Measurements from ENCODE around the gene HS1BP3.

HS1BP3 gene

GRCh38 chr2:20617081-20617575 is 33.8 kb downstream of the HS1BP3 start:
- in situ Hi-C loops (cut with HindIII; ENCODE audit: low pct_ligation_motif_present, low pct_unique_long_range_greater_than_20kb, low sequenced_read_pairs), result no loop called here

GRCh38 chr2:20616341-20616871 is 34.5 kb downstream of the HS1BP3 start:
- in situ Hi-C loops (cut with HindIII; ENCODE audit: low pct_ligation_motif_present, low pct_unique_long_range_greater_than_20kb, low sequenced_read_pairs), result no loop called here
- no peak for DNase-seq

More at GRCh38 chr2:20617081-20617575, 33.8 kb downstream of the HS1BP3 start:
- DNase-seq, result no peak

- in situ Hi-C loops (cut with HindIII; ENCODE audit: low pct_ligation_motif_present, low pct_unique_long_range_greater_than_20kb, low sequenced_read_pairs), result no loop called here
- DNase-seq, result no peak
Observed at GRCh38 chr2:20615466-20616241, 35.2 kb downstream of the HS1BP3 start.

GRCh38 chr2:20615068-20615465 is 35.8 kb downstream of the HS1BP3 start:
- no peak for DNase-seq
- in situ Hi-C loops (cut with HindIII; ENCODE audit: low pct_ligation_motif_present, low pct_unique_long_range_greater_than_20kb, low sequenced_read_pairs), result no loop called here

GRCh38 chr2:20614201-20615067 is 36.5 kb downstream of the HS1BP3 start:
- DNase-seq, result no peak
- in situ Hi-C loops (cut with HindIII; ENCODE audit: low pct_ligation_motif_present, low pct_unique_long_range_greater_than_20kb, low sequenced_read_pairs), result no loop called here

GRCh38 chr2:20612925-20613916 is 37.7 kb downstream of the HS1BP3 start:
- in situ Hi-C loops (cut with HindIII; ENCODE audit: low pct_ligation_motif_present, low pct_unique_long_range_greater_than_20kb, low sequenced_read_pairs), result no loop called here

GRCh38 chr2:20611844-20612356 is 39.0 kb downstream of the HS1BP3 start:
- DNase-seq, result no peak
- in situ Hi-C loops (cut with HindIII; ENCODE audit: low pct_ligation_motif_present, low pct_unique_long_range_greater_than_20kb, low sequenced_read_pairs), result no loop called here

More at GRCh38 chr2:20612925-20613916, 37.7 kb downstream of the HS1BP3 start:
- no peak for DNase-seq

GRCh38 chr2:20611077-20611843 is 39.6 kb downstream of the HS1BP3 start:
- DNase-seq, result peak; percentile 81
- in situ Hi-C loops (cut with HindIII; ENCODE audit: low pct_ligation_motif_present, low pct_unique_long_range_greater_than_20kb, low sequenced_read_pairs), result no loop called here

GRCh38 chr2:20609995-20610357 is 40.9 kb downstream of the HS1BP3 start:
- in situ Hi-C loops (cut with HindIII; ENCODE audit: low pct_ligation_motif_present, low pct_unique_long_range_greater_than_20kb, low sequenced_read_pairs), result no loop called here
- no peak for DNase-seq

- no peak for DNase-seq
- in situ Hi-C loops (cut with HindIII; ENCODE audit: low pct_ligation_motif_present, low pct_unique_long_range_greater_than_20kb, low sequenced_read_pairs), result no loop called here
Observed at GRCh38 chr2:20609349-20609994, 41.4 kb downstream of the HS1BP3 start.

- in situ Hi-C loops (cut with HindIII; ENCODE audit: low pct_ligation_motif_present, low pct_unique_long_range_greater_than_20kb, low sequenced_read_pairs), result no loop called here
- DNase-seq, result no peak
Observed at GRCh38 chr2:20608666-20609348, 42.1 kb downstream of the HS1BP3 start.

GRCh38 chr2:20607446-20607845 is 43.5 kb downstream of the HS1BP3 start:
- in situ Hi-C loops (cut with HindIII; ENCODE audit: low pct_ligation_motif_present, low pct_unique_long_range_greater_than_20kb, low sequenced_read_pairs), result no loop called here
- DNase-seq, result no peak

GRCh38 chr2:20606198-20606597 is 44.7 kb downstream of the HS1BP3 start:
- no peak for DNase-seq
- in situ Hi-C loops (cut with HindIII; ENCODE audit: low pct_ligation_motif_present, low pct_unique_long_range_greater_than_20kb, low sequenced_read_pairs), result no loop called here

- in situ Hi-C loops (cut with HindIII; ENCODE audit: low pct_ligation_motif_present, low pct_unique_long_range_greater_than_20kb, low sequenced_read_pairs), result no loop called here
- no peak for DNase-seq
Observed at GRCh38 chr2:20604951-20605381, 45.9 kb downstream of the HS1BP3 start.

- in situ Hi-C loops (cut with HindIII; ENCODE audit: low pct_ligation_motif_present, low pct_unique_long_range_greater_than_20kb, low sequenced_read_pairs), result no loop called here
Observed at GRCh38 chr2:20604401-20604911, 46.4 kb downstream of the HS1BP3 start.

GRCh38 chr2:20603791-20604190 is 47.1 kb downstream of the HS1BP3 start:
- DNase-seq, result no peak
- in situ Hi-C loops (cut with HindIII; ENCODE audit: low pct_ligation_motif_present, low pct_unique_long_range_greater_than_20kb, low sequenced_read_pairs), result no loop called here

More at GRCh38 chr2:20604401-20604911, 46.4 kb downstream of the HS1BP3 start:
- no peak for DNase-seq

Data from ACHN (cell line).